ENCODE measurements around the gene EWSR1. TPM values are rescaled to one million over a fixed set of nuclear protein-coding genes. Genes with fewer than 3 reads are reported as not detected.
A peak's percentile ranks its signal among the peaks of the same experiment; 100 is the strongest.

Gene EWSR1
- total and polyA plus RNA-seq, 2 of the 4 experiments (the other 2 are of a cell fraction) = 243 to 518 TPM

DNA sequence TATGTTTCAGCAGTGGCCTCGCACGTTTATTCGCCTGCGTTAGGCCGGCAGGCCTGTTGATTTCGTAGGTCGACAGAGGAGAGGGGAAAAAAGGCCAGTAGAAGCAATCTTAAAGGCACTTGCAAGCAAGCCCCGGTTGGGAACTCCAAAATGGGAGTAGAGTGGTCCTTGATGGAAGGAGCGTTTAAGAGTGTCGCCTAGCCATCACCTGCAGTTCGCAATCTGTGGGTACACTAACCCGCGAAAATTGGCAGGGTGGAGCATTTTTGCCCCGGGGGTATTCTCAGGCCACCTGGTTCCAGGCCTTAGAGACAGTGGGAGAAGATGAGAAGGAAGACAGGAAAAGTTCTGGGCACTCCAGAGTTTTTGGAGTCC, 1.1 kb downstream of the EWSR1 start:
- in situ Hi-C loops (cut with MboI; ENCODE audit: low sequenced_read_pairs) (no loop called here), intact Hi-C loops (cut with micrococcal nuclease) (no loop called here), dilution Hi-C loops (cut with HindIII; ENCODE audit: low sequenced_read_pairs, unreplicated experiment) (no loop called here)
- Histone ChIP-seq H3K36me3 (ENCODE audit: control insufficient read depth, insufficient read depth, low read length) (peaks cover 23% of the 10 kb centered on the region), H2AK5ac (ENCODE audit: low read depth, low read length) (peak overlapping the region; percentile 88; the same call in 1 of the 2 replicates), H4K8ac (ENCODE audit: low read depth in 2 of 2, low read length in 2 of 2) (peak overlapping the region in 1 of 2 experiments; percentile 74; a peak in 2 of 4 replicates), H4K91ac (ENCODE audit: insufficient read depth, low read depth, low read length) (no peak overlapping the region), H3K27me3 (ENCODE audit: control insufficient read depth, insufficient read depth, low read length) (no peaks in the 10 kb centered on the region), H2BK120ac (ENCODE audit: low read depth, low read length) (no peak overlapping the region), H3K4ac (ENCODE audit: low read depth, low read length) (peak overlapping the region; percentile 95; the same call in 1 of the 2 replicates), H3K4me2 (ENCODE audit: low read depth, low read length) (peak overlapping the region; percentile 92), H3K27ac (ENCODE audit: insufficient read depth, low read length) (peak overlapping the region; percentile 98), H2BK15ac (ENCODE audit: low read depth, low read length) (no peak overlapping the region), H3K4me1 (ENCODE audit: control insufficient read depth, insufficient read depth, low read length) (peaks cover 17% of the 10 kb centered on the region), H3K18ac (ENCODE audit: low read depth, low read length) (no peak overlapping the region), H4K5ac (ENCODE audit: low read depth, low read length) (no peak overlapping the region), H3K9ac (ENCODE audit: low read depth, low read length) (peak overlapping the region; percentile 99), H2BK5ac (ENCODE audit: low read depth, low read length, poor library complexity, severe bottlenecking) (no peak overlapping the region), H3K9me3 (ENCODE audit: control insufficient read depth, insufficient read depth, low read length) (no peaks in the 10 kb centered on the region), H3K9me1 (ENCODE audit: insufficient read depth, low read length) (peaks cover 16% of the 10 kb centered on the region), H2AK9ac (replicated peaks; ENCODE audit: low read depth, low read length, poor library complexity) (peak overlapping the region; percentile 62), H4K20me1 (ENCODE audit: insufficient read depth, low read length) (peaks cover 58% of the 10 kb centered on the region), H3K23ac (ENCODE audit: low read depth, low read length) (peak overlapping the region; percentile 77), H3K79me1 (ENCODE audit: low read depth in 1 of 2, low read length in 2 of 2) (peaks cover 15 to 57% of the 10 kb centered on the region in 2 experiments), H3K56ac (ENCODE audit: extremely low read depth, insufficient read depth, low read length) (peak overlapping the region; percentile 100), H3K4me3 (ENCODE audit: insufficient read depth, low read depth, low read length) (peak overlapping the region; percentile 75), H2BK20ac (ENCODE audit: low read depth, low read length) (no peak overlapping the region), H2AFZ (replicated peaks; ENCODE audit: low read length, poor library complexity) (no peak overlapping the region), H3K14ac (replicated peaks; ENCODE audit: low read depth, low read length) (peak overlapping the region; percentile 70)
- TF ChIP-seq NFE2L2 (IDR thresholded peaks at IDR 0.05; ENCODE audit: low read depth, low read length) (no peak), MXI1 (IDR thresholded peaks at IDR 0.05; ENCODE audit: borderline replicate concordance, low read depth, low read length) (no peak), FOS (IDR thresholded peaks at IDR 0.05; ENCODE audit: low read depth, low read length) (no peak), MAZ (IDR thresholded peaks at IDR 0.05; ENCODE audit: borderline replicate concordance, low read depth, low read length) (no peak), CEBPB (IDR thresholded peaks at IDR 0.05; ENCODE audit: low read depth, low read length) (no peak), MAFK (IDR thresholded peaks at IDR 0.05; ENCODE audit: low read depth, low read length) (no peak), RAD21 (IDR thresholded peaks at IDR 0.05; ENCODE audit: low read length) (no peak), BHLHE40 (IDR thresholded peaks at IDR 0.05; ENCODE audit: low read depth, low read length) (no peak), SMC3 (IDR thresholded peaks at IDR 0.05; ENCODE audit: low read depth, low read length) (no peak), RCOR1 (IDR thresholded peaks at IDR 0.05; ENCODE audit: insufficient replicate concordance, low read length) (no peak)
- TF ChIP-seq, protein P1, sequence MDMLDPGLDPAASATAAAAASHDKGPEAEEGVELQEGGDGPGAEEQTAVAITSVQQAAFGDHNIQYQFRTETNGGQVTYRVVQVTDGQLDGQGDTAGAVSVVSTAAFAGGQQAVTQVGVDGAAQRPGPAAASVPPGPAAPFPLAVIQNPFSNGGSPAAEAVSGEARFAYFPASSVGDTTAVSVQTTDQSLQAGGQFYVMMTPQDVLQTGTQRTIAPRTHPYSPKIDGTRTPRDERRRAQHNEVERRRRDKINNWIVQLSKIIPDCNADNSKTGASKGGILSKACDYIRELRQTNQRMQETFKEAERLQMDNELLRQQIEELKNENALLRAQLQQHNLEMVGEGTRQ (IDR thresholded peaks at IDR 0.05; ENCODE audit: low read depth, low read length) = no peak
- TF ChIP-seq, protein P2, sequence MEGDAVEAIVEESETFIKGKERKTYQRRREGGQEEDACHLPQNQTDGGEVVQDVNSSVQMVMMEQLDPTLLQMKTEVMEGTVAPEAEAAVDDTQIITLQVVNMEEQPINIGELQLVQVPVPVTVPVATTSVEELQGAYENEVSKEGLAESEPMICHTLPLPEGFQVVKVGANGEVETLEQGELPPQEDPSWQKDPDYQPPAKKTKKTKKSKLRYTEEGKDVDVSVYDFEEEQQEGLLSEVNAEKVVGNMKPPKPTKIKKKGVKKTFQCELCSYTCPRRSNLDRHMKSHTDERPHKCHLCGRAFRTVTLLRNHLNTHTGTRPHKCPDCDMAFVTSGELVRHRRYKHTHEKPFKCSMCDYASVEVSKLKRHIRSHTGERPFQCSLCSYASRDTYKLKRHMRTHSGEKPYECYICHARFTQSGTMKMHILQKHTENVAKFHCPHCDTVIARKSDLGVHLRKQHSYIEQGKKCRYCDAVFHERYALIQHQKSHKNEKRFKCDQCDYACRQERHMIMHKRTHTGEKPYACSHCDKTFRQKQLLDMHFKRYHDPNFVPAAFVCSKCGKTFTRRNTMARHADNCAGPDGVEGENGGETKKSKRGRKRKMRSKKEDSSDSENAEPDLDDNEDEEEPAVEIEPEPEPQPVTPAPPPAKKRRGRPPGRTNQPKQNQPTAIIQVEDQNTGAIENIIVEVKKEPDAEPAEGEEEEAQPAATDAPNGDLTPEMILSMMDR (conservative IDR thresholded peaks at IDR 0.05; ENCODE audit: low read depth, low read length) = no peak
- TF ChIP-seq, protein P3, sequence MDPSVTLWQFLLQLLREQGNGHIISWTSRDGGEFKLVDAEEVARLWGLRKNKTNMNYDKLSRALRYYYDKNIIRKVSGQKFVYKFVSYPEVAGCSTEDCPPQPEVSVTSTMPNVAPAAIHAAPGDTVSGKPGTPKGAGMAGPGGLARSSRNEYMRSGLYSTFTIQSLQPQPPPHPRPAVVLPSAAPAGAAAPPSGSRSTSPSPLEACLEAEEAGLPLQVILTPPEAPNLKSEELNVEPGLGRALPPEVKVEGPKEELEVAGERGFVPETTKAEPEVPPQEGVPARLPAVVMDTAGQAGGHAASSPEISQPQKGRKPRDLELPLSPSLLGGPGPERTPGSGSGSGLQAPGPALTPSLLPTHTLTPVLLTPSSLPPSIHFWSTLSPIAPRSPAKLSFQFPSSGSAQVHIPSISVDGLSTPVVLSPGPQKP (IDR thresholded peaks at IDR 0.05; ENCODE audit: borderline replicate concordance, low read depth, low read length) = no peak
- BruUV-seq (replicated peaks) = no TSS peak
- no peak for DNase-seq
- no CpG with 5 or more reads among the region's 14 CpGs for WGBS, 2 experiments (ENCODE audit: extremely low coverage in 2 of 2, insufficient read length in 1 of 2)
- no peak for ATAC-seq (ENCODE audit: low read depth)
- ChIA-PET CTCF (no interaction called here), POLR2A (ENCODE audit: unreplicated experiment) (no interaction called here)

Data from IMR-90 (cell line).